HepG2 (cell line): ENCODE measurements around the gene C6orf136. TPM values are rescaled to one million over a fixed set of nuclear protein-coding genes. Genes with fewer than 3 reads are reported as not detected.

Source experiments
- AGO2 ChIP-seq: fragments of 200-400 bp; formaldehyde crosslinking; optimal IDR thresholded peaks from 2 replicates; pipeline ENCODE3; 2017; ENCODE audit warnings: mild to moderate bottlenecking, low read depth, low read length, moderate library complexity
- ARNT2 ChIP-seq: sonication (generic); formaldehyde crosslinking; IDR thresholded peaks from 2 replicates; pipeline ENCODE4 v1.8.0; 2022; ENCODE audit warnings: mild to moderate bottlenecking, low read depth, missing genetic modification reagents, moderate library complexity
- BORCS8-MEF2B ChIP-seq: sonication (generic); formaldehyde crosslinking; IDR thresholded peaks from 2 replicates; pipeline ENCODE4 v1.8.0; 2022; ENCODE audit warnings: mild to moderate bottlenecking, missing genetic modification reagents
- CENPX ChIP-seq: sonication (generic); formaldehyde crosslinking; IDR thresholded peaks from 2 replicates; pipeline ENCODE4 v1.9.0; 2021; ENCODE audit warnings: mild to moderate bottlenecking, missing genetic modification reagents, moderate library complexity
- FOXO1 ChIP-seq: sonication (generic); formaldehyde crosslinking; IDR thresholded peaks from 2 replicates; pipeline ENCODE4 v1.4.0; 2020; ENCODE audit warnings: missing genetic modification reagents
- HNRNPLL ChIP-seq: fragments of 200-400 bp; formaldehyde crosslinking; IDR thresholded peaks from 2 replicates; pipeline ENCODE4 v1.6.1; 2017; ENCODE audit warnings: mild to moderate bottlenecking, low read depth, low read length; ENCODE audit not compliant: poor library complexity, severe bottlenecking
- IKZF1 ChIP-seq: fragments of 450-650 bp; IDR thresholded peaks from 2 replicates; pipeline ENCODE4 v1.7.1; 2016
- MEF2D ChIP-seq: sonication (generic); formaldehyde crosslinking; IDR thresholded peaks from 2 replicates; pipeline ENCODE4 v1.5.1; 2020; ENCODE audit warnings: mild to moderate bottlenecking, missing genetic modification reagents
- NONO ChIP-seq, 2 experiments: fragments of 450-650 bp in 1 of 2; sonication (generic) in 1 of 2; formaldehyde crosslinking in 1 of 2; IDR thresholded peaks in 1 of 2; conservative IDR thresholded peaks in 1 of 2; 2 replicates each; pipeline versions ENCODE4 v1.6.1 to v1.8.0; 2017 to 2022; ENCODE audit warnings: mild to moderate bottlenecking in 1 of 2, missing genetic modification reagents in 1 of 2, moderate library complexity in 1 of 2
- RBFOX2 ChIP-seq: fragments of 200-400 bp; formaldehyde crosslinking; IDR thresholded peaks from 2 replicates; pipeline ENCODE4 v1.6.1; 2017; ENCODE audit warnings: low read depth, mild to moderate bottlenecking, low read length
- RFXANK ChIP-seq: IDR thresholded peaks from 2 replicates; pipeline ENCODE4 v1.6.1; 2016
- SIN3A ChIP-seq: IDR thresholded peaks from 2 replicates; pipeline ENCODE4 v1.6.1; 2011; ENCODE audit warnings: low read depth, mild to moderate bottlenecking, control low read depth, low read length, borderline replicate concordance
- TARDBP ChIP-seq: sonication (generic); formaldehyde crosslinking; IDR thresholded peaks from 2 replicates; pipeline ENCODE4 v1.8.0; 2022; ENCODE audit warnings: mild to moderate bottlenecking, missing genetic modification reagents
- TEAD3 ChIP-seq: optimal IDR thresholded peaks from 2 replicates; pipeline ENCODE3; 2016; ENCODE audit warnings: borderline replicate concordance
- ZNF121 ChIP-seq: sonication (generic); formaldehyde crosslinking; IDR thresholded peaks from 2 replicates; pipeline ENCODE4 v1.5.0; 2020; ENCODE audit warnings: mild to moderate bottlenecking, missing genetic modification reagents
- ZNF598 ChIP-seq: sonication (generic); formaldehyde crosslinking; IDR thresholded peaks from 2 replicates; pipeline ENCODE4 v1.5.1; 2020; ENCODE audit warnings: mild to moderate bottlenecking, missing genetic modification reagents, borderline replicate concordance
- ZNF614 ChIP-seq: IDR thresholded peaks from 2 replicates; pipeline ENCODE4 v1.6.1; 2018; ENCODE audit warnings: missing biosample characterization, missing genetic modification reagents, inconsistent platforms, borderline replicate concordance
- ZNF629 ChIP-seq: sonication (generic); formaldehyde crosslinking; conservative IDR thresholded peaks from 2 replicates; pipeline ENCODE4 v1.5.0; 2020; ENCODE audit warnings: missing genetic modification reagents
- ZNF644 ChIP-seq: IDR thresholded peaks from 2 replicates; pipeline ENCODE4 v1.6.1; 2016; ENCODE audit warnings: low read depth
- ZNF891 ChIP-seq: sonication (generic); formaldehyde crosslinking; IDR thresholded peaks from 2 replicates; pipeline ENCODE4 v1.5.0; 2020; ENCODE audit warnings: mild to moderate bottlenecking, missing genetic modification reagents
- polyA plus RNA-seq, 8 experiments: library from polyadenylated mRNA; depleted of rRNA in 3 of 8; stranded (reverse) in 7 of 8; unstranded in 1 of 8; fragments of >200 nt; fragmentation: Illumina TruSeq in 4 of 8; extraction: Trizol in 4 of 8; gene quantifications; 2 replicates each; pipeline versions ENCODE4 v1.2.1 to v1.2.3, GENCODE V29; 2011 to 2016; ENCODE audit warnings: low read depth in 4 of 8, missing spikeins in 1 of 8, mixed read lengths in 1 of 8; ENCODE audit not compliant: insufficient read depth in 1 of 8
- total RNA-seq, 5 experiments: library from RNA; depleted of rRNA; stranded (reverse); fragments of >200 nt; fragmentation: Illumina TruSeq; extraction: Trizol; gene quantifications; 2 replicates each; pipeline ENCODE4 v1.2.3, GENCODE V29; 2016; ENCODE audit warnings: low read depth in 1 of 5
- TF ChIP-seq, protein P1 (sequence below): sonication (generic); formaldehyde crosslinking; IDR thresholded peaks from 2 replicates; pipeline ENCODE4 v1.5.1; 2020; ENCODE audit warnings: mild to moderate bottlenecking, missing genetic modification reagents, moderate library complexity
- TF ChIP-seq, protein P2 (sequence below): sonication (generic); formaldehyde crosslinking; IDR thresholded peaks from 2 replicates; pipeline ENCODE4 v1.8.0; 2022; ENCODE audit warnings: mild to moderate bottlenecking, missing genetic modification reagents, borderline replicate concordance
- TF ChIP-seq, protein P3 (sequence below): sonication (generic); formaldehyde crosslinking; IDR thresholded peaks from 2 replicates; pipeline ENCODE4 v1.4.0; 2020; ENCODE audit warnings: missing genetic modification reagents, borderline replicate concordance
- TF ChIP-seq, protein P4 (sequence below): IDR thresholded peaks from 2 replicates; pipeline ENCODE4 v1.6.1; 2016; ENCODE audit warnings: low read depth, borderline replicate concordance

C6orf136 gene
- total and polyA plus RNA-seq, 2 of the 13 experiments (the other 11 are each of a cell fraction or from before 2014, with no cell fraction given): 12.0 to 26.2 TPM

DNA sequence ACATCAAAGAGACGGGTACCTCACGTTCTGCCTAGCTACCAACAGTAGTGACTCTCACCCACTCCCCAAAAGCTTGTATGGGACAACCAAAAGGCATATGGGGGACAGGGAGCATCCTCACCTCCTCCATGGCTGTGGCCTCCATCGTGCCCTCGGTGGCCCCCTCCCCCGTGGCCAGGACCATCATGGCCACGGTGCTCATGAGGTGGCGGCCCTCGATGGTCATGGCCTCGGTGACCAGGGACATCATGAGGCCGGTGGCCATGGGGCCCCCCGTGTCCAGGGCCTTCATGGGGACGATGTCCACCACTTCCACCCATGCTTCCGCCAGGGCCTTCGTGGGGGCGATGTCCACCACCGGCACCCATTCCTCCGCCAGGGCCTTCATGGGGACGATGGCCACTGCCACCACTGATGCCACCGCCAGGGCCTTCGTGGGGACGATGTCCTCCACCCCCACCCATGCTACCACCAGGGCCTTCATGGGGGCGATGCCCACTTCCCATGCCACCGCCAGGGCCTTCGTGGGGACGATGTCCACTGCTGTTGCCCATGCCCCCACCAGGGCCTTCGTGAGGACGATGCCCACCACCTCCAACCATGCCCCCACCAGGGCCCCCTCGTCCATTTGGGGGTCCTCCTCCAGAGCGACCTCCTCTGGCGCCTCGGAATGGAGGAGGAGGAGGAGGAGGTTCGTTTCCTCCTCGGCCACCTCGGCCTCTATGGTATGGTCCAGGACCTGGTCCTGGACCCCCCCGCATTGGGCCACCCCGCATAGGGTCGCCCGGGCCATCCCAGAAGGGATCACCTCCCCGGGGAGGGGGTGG, 44.9 kb upstream of the C6orf136 start (continued):
- TF ChIP-seq AGO2 (peak; percentile 99), BORCS8-MEF2B (CRISPR knock-in tag) (no peak), CENPX (CRISPR knock-in tag) (no peak), SIN3A (no peak), HNRNPLL (peak; percentile 11), RFXANK (CRISPR knock-in tag) (no peak), ZNF614 (CRISPR knock-in tag) (no peak), ZNF644 (CRISPR knock-in tag) (no peak), TARDBP (CRISPR knock-in tag) (no peak), ZNF121 (CRISPR knock-in tag) (no peak), ZNF598 (no peak), NONO (IDR thresholded peaks at IDR 0.05) (no peak), NONO (CRISPR knock-in tag; conservative IDR thresholded peaks at IDR 0.05) (0 out of 2 replicates have a peak, but pooled peaks have one; percentile 24), RBFOX2 (peak; percentile 93), IKZF1 (no peak), ZNF891 (CRISPR knock-in tag) (0 out of 2 replicates have a peak, but pooled peaks have one; percentile 35), MEF2D (CRISPR knock-in tag) (no peak), ZNF629 (no peak), FOXO1 (no peak), TEAD3 (CRISPR knock-in tag) (no peak), ARNT2 (CRISPR knock-in tag) (no peak)
- TF ChIP-seq, protein P1, sequence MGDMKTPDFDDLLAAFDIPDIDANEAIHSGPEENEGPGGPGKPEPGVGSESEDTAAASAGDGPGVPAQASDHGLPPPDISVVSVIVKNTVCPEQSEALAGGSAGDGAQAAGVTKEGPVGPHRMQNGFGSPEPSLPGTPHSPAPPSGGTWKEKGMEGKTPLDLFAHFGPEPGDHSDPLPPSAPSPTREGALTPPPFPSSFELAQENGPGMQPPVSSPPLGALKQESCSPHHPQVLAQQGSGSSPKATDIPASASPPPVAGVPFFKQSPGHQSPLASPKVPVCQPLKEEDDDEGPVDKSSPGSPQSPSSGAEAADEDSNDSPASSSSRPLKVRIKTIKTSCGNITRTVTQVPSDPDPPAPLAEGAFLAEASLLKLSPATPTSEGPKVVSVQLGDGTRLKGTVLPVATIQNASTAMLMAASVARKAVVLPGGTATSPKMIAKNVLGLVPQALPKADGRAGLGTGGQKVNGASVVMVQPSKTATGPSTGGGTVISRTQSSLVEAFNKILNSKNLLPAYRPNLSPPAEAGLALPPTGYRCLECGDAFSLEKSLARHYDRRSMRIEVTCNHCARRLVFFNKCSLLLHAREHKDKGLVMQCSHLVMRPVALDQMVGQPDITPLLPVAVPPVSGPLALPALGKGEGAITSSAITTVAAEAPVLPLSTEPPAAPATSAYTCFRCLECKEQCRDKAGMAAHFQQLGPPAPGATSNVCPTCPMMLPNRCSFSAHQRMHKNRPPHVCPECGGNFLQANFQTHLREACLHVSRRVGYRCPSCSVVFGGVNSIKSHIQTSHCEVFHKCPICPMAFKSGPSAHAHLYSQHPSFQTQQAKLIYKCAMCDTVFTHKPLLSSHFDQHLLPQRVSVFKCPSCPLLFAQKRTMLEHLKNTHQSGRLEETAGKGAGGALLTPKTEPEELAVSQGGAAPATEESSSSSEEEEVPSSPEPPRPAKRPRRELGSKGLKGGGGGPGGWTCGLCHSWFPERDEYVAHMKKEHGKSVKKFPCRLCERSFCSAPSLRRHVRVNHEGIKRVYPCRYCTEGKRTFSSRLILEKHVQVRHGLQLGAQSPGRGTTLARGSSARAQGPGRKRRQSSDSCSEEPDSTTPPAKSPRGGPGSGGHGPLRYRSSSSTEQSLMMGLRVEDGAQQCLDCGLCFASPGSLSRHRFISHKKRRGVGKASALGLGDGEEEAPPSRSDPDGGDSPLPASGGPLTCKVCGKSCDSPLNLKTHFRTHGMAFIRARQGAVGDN (CRISPR knock-in tag): peak; percentile 26; the same call in 1 of the 2 replicates
- TF ChIP-seq, protein P2, sequence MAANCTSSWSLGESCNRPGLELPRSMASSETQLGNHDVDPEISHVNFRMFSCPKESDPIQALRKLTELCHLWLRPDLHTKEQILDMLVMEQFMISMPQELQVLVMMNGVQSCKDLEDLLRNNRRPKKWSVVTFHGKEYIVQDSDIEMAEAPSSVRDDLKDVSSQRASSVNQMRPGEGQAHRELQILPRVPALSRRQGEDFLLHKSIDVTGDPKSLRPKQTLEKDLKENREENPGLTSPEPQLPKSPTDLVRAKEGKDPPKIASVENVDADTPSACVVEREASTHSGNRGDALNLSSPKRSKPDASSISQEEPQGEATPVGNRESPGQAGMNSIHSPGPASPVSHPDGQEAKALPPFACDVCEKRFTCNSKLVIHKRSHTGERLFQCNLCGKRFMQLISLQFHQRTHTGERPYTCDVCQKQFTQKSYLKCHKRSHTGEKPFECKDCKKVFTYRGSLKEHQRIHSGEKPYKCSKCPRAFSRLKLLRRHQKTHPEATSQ (CRISPR knock-in tag): no peak
- TF ChIP-seq, protein P3, sequence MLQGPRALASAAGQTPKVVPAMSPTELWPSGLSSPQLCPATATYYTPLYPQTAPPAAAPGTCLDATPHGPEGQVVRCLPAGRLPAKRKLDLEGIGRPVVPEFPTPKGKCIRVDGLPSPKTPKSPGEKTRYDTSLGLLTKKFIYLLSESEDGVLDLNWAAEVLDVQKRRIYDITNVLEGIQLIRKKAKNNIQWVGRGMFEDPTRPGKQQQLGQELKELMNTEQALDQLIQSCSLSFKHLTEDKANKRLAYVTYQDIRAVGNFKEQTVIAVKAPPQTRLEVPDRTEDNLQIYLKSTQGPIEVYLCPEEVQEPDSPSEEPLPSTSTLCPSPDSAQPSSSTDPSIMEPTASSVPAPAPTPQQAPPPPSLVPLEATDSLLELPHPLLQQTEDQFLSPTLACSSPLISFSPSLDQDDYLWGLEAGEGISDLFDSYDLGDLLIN (CRISPR knock-in tag): no peak
- TF ChIP-seq, protein P4, sequence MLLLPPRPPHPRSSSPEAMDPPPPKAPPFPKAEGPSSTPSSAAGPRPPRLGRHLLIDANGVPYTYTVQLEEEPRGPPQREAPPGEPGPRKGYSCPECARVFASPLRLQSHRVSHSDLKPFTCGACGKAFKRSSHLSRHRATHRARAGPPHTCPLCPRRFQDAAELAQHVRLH: no peak
